Liver (tissue), 9 donors: ENCODE results near the gene LAMA5. TPM values are rescaled to one million over a fixed set of nuclear protein-coding genes. Genes with fewer than 3 reads are reported as not detected.

Source experiments
- DNase-seq: peaks from one replicate; pipeline ENCODE4 v3.0.0-alpha.2; 2017; ENCODE audit warnings: low spot score
- H3K27ac ChIP-seq, 2 donors: one replicate each; pipeline ENCODE4 v1.7.0; 2013; ENCODE audit warnings: inconsistent platforms in 2 of 2, low read length in 2 of 2, control low read depth in 1 of 2, low read depth in 1 of 2, mild to moderate bottlenecking in 1 of 2
- H3K27me3 ChIP-seq, 4 donors: one replicate each; pipeline versions ENCODE4 v1.6.1 to v1.7.0; 2013; ENCODE audit warnings: low read length in 3 of 4, inconsistent platforms in 1 of 4, mild to moderate bottlenecking in 1 of 4, moderate library complexity in 1 of 4; ENCODE audit not compliant: control insufficient read depth in 4 of 4, insufficient read depth in 4 of 4
- H3K36me3 ChIP-seq, 4 donors: one replicate each; pipeline versions ENCODE4 v1.6.1 to v1.7.0; 2013; ENCODE audit warnings: low read length in 3 of 4, mild to moderate bottlenecking in 3 of 4, low read depth in 1 of 4, moderate library complexity in 1 of 4; ENCODE audit not compliant: control insufficient read depth in 4 of 4, insufficient read depth in 3 of 4
- H3K4me1 ChIP-seq, 4 donors: one replicate each; pipeline versions ENCODE4 v1.6.1 to v1.7.0; 2013; ENCODE audit warnings: low read length in 3 of 4, mild to moderate bottlenecking in 3 of 4, moderate library complexity in 1 of 4; ENCODE audit not compliant: control insufficient read depth in 4 of 4, insufficient read depth in 4 of 4
- H3K4me3 ChIP-seq, 3 donors: one replicate each; pipeline versions ENCODE4 v1.6.1 to v1.7.0; 2013; ENCODE audit warnings: low read length in 3 of 3, control low read depth in 1 of 3, low read depth in 1 of 3, mild to moderate bottlenecking in 1 of 3
- H3K9ac ChIP-seq, 2 donors: one replicate each; pipeline ENCODE4 v1.7.0; 2013; ENCODE audit warnings: low read length in 2 of 2, mild to moderate bottlenecking in 2 of 2, moderate library complexity in 2 of 2, control low read depth in 1 of 2, low read depth in 1 of 2
- H3K9me3 ChIP-seq, 4 donors: one replicate each; pipeline versions ENCODE4 v1.6.1 to v1.7.0; 2013; ENCODE audit warnings: low read length in 3 of 4; ENCODE audit not compliant: control insufficient read depth in 4 of 4
- ATF3 ChIP-seq: IDR thresholded peaks from 2 replicates; pipeline ENCODE4 v1.6.1; 2016; ENCODE audit warnings: antibody characterized with exemption
- CTCF ChIP-seq: fragments of 150-350 bp; IDR thresholded peaks from 2 replicates; pipeline ENCODE4 v1.5.1; 2017; ENCODE audit warnings: improper control_type of control experiment, low read depth, low read length; ENCODE audit not compliant: missing input control
- EGR1 ChIP-seq, 2 donors: IDR thresholded peaks; 2 replicates each; pipeline ENCODE4 v1.6.1; 2016 to 2018; ENCODE audit warnings: antibody characterized with exemption in 2 of 2, low read depth in 2 of 2
- FOXA1 ChIP-seq: IDR thresholded peaks from 2 replicates; pipeline ENCODE4 v1.6.1; 2016; ENCODE audit warnings: antibody characterized with exemption
- FOXA2 ChIP-seq: IDR thresholded peaks from 2 replicates; pipeline ENCODE4 v1.6.1; 2016; ENCODE audit warnings: antibody characterized with exemption
- GABPA ChIP-seq, 2 donors: IDR thresholded peaks in 1 of 2; conservative IDR thresholded peaks in 1 of 2; 2 replicates each; pipeline ENCODE4 v1.6.1; 2016; ENCODE audit warnings: antibody characterized with exemption in 2 of 2, mild to moderate bottlenecking in 1 of 2, moderate library complexity in 1 of 2
- HNF4A ChIP-seq, 2 donors: conservative IDR thresholded peaks; 2 replicates each; pipeline ENCODE4 v1.6.1; 2016; ENCODE audit warnings: antibody characterized with exemption in 2 of 2, mild to moderate bottlenecking in 2 of 2
- HNF4G ChIP-seq: IDR thresholded peaks from 2 replicates; pipeline ENCODE4 v1.6.1; 2016; ENCODE audit warnings: antibody characterized with exemption
- JUND ChIP-seq, 2 donors: IDR thresholded peaks; 2 replicates each; pipeline ENCODE4 v1.6.1; 2016; ENCODE audit warnings: antibody characterized with exemption in 2 of 2
- MAX ChIP-seq: IDR thresholded peaks from 2 replicates; pipeline ENCODE4 v1.6.1; 2016; ENCODE audit warnings: antibody characterized with exemption
- RAD21 ChIP-seq, 2 donors: IDR thresholded peaks; 2 replicates each; pipeline ENCODE4 v1.6.1; 2016; ENCODE audit warnings: antibody characterized with exemption in 2 of 2, mild to moderate bottlenecking in 2 of 2
- REST ChIP-seq: IDR thresholded peaks from 2 replicates; pipeline ENCODE4 v1.6.1; 2016; ENCODE audit warnings: antibody characterized with exemption, mild to moderate bottlenecking
- RXRA ChIP-seq, 2 donors: IDR thresholded peaks; 2 replicates each; pipeline ENCODE4 v1.6.1; 2017 to 2018; ENCODE audit warnings: antibody characterized with exemption in 2 of 2, mild to moderate bottlenecking in 1 of 2
- SP1 ChIP-seq: IDR thresholded peaks from 2 replicates; pipeline ENCODE4 v1.6.1; 2018; ENCODE audit warnings: antibody characterized with exemption, mild to moderate bottlenecking
- TAF1 ChIP-seq: conservative IDR thresholded peaks from 2 replicates; pipeline ENCODE4 v1.6.1; 2016; ENCODE audit warnings: antibody characterized with exemption, mild to moderate bottlenecking
- YY1 ChIP-seq: IDR thresholded peaks from 2 replicates; pipeline ENCODE4 v1.6.1; 2016; ENCODE audit warnings: antibody characterized with exemption, mild to moderate bottlenecking
- ZBTB33 ChIP-seq: IDR thresholded peaks from 2 replicates; pipeline ENCODE4 v1.6.1; 2016; ENCODE audit warnings: antibody characterized with exemption
- WGBS: extraction: QIAGEN DNeasy Blood & Tissue Kit; methylation state at CpG from one replicate; pipeline ENCODE4 v1.1.7; 2013; 5-methylcytosine and 5-hydroxymethylcytosine counted together
- polyA plus RNA-seq, 2 donors: library from polyadenylated mRNA; stranded (reverse) in 1 of 2; unstranded in 1 of 2; fragments of 200-250 nt in 1 of 2; fragments of >200 nt in 1 of 2; fragmentation: Nextera tagmentation in 1 of 2; extraction: Ambion mirVana in 1 of 2; gene quantifications; one replicate each; pipeline versions ENCODE4 v1.2.1 to v1.2.3, GENCODE V29; 2013 to 2015
- total RNA-seq, 2 donors: library from RNA; depleted of rRNA; stranded (reverse); fragments of >200 nt; gene quantifications; one replicate each; pipeline ENCODE4 v1.2.3, GENCODE V29; 2014
- donor health status: healthy.
- donor health status: healthy.
- donor health status: healthy.
- donor health status: healthy.
- donor health status: healthy.

The LAMA5 gene
- total and polyA plus RNA-seq, 4 donors: 3.6 to 40.2 (median 13.7) TPM

- peaks cover 11 to 47% (median 25%) of the 10 kb centered on the region in 4 donors for H3K36me3 ChIP-seq
- TF ChIP-seq RXRA (IDR thresholded peaks at IDR 0.05) (no peak), JUND (IDR thresholded peaks at IDR 0.05) (no peak), MAX (no peak), FOXA2 (no peak), SP1 (no peak), ZBTB33 (no peak), REST (no peak), GABPA (IDR thresholded peaks at IDR 0.05 in 1 of 2, conservative IDR thresholded peaks at IDR 0.05 in 1 of 2) (no peak), EGR1 (IDR thresholded peaks at IDR 0.05; ENCODE audit: low read depth in 2 of 2) (no peak), HNF4A (conservative IDR thresholded peaks at IDR 0.05) (no peak), YY1 (no peak), FOXA1 (no peak), RAD21 (IDR thresholded peaks at IDR 0.05) (no peak), CTCF (no peak), ATF3 (no peak), HNF4G (no peak), TAF1 (no peak)
- H3K4me1 ChIP-seq: no peaks in the 10 kb centered on the region
- H3K4me3 ChIP-seq: no peak overlapping the region
- WGBS: 90% methylated on average over 13 of the region's 13 CpGs
- no peaks in the 10 kb centered on the region for H3K27me3 ChIP-seq
- H3K27ac ChIP-seq: no peak overlapping the region
- peak; percentile 70 for DNase-seq
- H3K9me3 ChIP-seq: no peaks in the 10 kb centered on the region
- no peak overlapping the region for H3K9ac ChIP-seq
Observed at GRCh38 chr20:62274332-62274950, 92.7 kb downstream of the LAMA5 start.
